Cardiac fibroblast (primary cell): ENCODE measurements around the gene TMEM108.

Experiments used
- DNase-seq, 2 donors: peaks; one replicate each; pipeline versions ENCODE4 v3.0.0 to v3.0.0-alpha.2; 2010; ENCODE audit warnings: low read depth in 2 of 2
- H3K4me3 ChIP-seq, 2 donors: replicated peaks in 1 of 2; 1 replicate in 1 of 2; 2 replicates in 1 of 2; pipeline ENCODE4 v1.5.1; 2011; ENCODE audit warnings: low read depth in 2 of 2, low read length in 2 of 2, mild to moderate bottlenecking in 2 of 2, moderate library complexity in 1 of 2
- TF ChIP-seq, protein P1 (sequence below): IDR thresholded peaks from one replicate; pipeline ENCODE4 v1.5.1; 2011; ENCODE audit warnings: low read depth, mild to moderate bottlenecking, low read length, inconsistent platforms

Gene TMEM108

DNA sequence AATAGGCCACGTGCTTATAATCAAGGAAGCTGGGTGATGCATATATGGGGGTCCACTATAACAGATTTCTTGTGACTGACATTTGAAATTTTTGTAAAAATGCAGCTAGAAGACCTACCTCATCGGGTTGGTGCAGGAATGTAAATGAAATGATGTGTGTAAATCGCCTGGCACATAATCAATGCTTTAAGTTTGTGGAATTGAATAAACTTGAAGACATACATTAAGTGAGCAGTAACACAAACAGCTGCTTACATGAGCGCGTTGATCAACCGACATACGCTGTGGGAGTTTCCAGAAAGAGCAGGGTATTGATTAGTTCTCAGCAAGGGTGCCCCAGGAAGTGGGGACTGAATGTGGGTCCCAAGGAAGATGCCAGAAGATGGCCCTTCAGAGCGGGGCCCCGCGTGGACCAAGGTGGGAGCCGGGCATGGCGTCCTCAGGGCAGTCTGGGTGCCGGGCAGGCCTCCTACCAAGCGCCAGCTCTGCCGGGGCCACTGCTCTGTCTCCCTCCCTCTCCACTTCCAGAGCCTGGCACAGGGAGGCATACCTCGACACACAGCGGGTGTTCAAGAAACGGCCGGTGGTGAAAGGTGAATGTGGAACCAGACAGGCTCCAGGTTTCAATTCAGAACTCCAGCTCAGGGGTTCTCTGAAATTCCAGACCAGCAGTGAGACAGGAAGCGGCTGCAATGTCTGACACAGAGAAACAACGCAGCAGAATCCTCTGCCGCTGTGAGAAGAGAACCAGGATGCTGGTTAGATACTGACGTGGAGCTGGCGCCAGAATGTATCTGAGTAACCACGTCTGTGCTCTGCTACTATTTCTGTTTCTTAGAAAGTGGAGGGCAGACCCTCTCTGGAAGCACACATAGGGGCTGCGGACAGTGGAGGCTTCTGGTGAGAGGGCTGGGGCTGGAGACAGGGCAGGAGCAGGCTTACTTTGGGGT, 374.3 kb downstream of the TMEM108 start:
- peak; percentile 61 to 73 for DNase-seq
- H3K4me3 ChIP-seq: peak overlapping the region; percentile 1 to 14

DNA sequence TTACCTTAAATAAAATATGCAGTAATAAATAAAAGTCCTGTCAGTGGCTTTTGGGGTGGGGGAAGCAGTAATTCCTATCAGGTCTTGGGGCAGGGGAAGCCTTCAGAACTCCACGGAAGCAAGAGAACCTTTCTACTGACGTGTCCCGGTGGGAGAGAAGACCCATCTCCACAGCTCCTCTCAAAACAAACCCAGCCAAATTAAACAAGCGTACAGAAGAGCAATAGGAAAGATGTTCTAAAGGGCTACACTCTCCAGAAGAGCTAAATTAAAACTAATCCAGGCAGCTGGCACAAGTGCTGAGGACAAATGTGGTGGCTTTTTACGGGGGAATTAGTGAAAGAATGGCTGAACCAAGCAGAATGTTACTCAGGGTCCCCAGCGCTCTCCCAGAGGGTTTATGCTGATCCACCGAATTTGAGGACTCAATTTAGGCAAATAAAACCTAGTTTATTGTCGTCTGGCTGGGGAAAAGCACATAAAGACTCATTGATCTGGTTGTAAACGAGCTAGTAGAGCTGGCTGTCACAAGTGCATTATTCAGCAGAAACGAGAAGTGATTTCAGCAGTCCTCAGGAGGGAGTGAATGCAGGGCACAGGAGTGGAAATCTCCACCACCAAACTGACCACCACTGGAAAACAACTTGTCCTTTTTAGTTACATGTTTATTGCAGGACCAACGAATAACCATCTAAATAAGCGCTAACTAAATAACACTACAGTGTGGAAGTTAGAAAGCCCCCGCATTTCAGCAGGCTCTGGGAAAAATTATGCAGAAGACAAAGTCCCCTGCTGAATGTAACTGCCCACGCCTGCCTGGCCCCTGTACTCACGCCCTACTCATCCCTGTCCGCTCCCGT, 375.2 kb downstream of the TMEM108 start:
- TF ChIP-seq, protein P1, sequence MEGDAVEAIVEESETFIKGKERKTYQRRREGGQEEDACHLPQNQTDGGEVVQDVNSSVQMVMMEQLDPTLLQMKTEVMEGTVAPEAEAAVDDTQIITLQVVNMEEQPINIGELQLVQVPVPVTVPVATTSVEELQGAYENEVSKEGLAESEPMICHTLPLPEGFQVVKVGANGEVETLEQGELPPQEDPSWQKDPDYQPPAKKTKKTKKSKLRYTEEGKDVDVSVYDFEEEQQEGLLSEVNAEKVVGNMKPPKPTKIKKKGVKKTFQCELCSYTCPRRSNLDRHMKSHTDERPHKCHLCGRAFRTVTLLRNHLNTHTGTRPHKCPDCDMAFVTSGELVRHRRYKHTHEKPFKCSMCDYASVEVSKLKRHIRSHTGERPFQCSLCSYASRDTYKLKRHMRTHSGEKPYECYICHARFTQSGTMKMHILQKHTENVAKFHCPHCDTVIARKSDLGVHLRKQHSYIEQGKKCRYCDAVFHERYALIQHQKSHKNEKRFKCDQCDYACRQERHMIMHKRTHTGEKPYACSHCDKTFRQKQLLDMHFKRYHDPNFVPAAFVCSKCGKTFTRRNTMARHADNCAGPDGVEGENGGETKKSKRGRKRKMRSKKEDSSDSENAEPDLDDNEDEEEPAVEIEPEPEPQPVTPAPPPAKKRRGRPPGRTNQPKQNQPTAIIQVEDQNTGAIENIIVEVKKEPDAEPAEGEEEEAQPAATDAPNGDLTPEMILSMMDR: no peak
- peak; percentile 47 to 54 for DNase-seq
- H3K4me3 ChIP-seq: peak overlapping the region in 1 of 2 donors; percentile 10

More for the DNA sequence above, 374.3 kb downstream of the TMEM108 start:
- TF ChIP-seq, protein P1: no peak

DNA sequence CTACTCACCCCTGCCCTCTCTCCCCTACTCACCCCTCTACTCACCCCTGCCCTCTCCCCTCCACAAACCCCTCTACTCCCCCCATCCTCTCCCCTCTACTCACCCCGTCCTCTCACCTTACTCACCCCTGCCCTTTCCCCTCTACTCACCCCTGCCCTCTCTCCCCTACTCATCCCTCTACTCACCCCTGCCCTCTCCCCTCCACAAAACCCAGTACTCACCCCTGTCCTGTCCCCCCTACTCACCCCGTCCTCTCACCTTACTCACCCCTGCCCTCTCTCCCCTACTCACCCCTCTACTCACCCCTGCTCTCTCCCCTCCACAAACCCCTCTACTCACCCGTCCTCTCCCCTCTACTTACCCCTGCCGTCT, 375.8 kb downstream of the TMEM108 start:
- no peak overlapping the region for H3K4me3 ChIP-seq
- TF ChIP-seq, protein P1: no peak
- no peak for DNase-seq

DNA sequence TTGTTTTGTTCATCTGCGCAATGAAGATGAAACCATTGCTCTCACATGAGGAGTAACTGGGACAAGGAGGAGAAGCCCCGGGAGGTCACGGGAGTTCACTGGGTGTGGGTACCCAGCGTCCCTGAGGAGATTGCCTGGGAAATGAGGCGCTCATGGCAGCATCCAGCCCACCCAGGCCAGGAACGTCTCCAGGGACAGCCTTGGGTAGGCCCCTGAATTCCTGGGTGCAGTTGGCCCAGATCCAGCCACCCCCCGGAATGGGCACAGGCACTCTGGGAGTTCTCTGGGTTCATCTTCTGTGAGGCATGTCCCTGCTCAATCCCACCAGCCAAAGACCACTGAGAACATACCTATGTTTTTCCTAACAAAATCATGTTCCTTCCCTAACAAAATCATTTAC, 380.2 kb downstream of the TMEM108 start:
- TF ChIP-seq, protein P1: no peak
- H3K4me3 ChIP-seq: no peak overlapping the region
- DNase-seq: no peak

DNA sequence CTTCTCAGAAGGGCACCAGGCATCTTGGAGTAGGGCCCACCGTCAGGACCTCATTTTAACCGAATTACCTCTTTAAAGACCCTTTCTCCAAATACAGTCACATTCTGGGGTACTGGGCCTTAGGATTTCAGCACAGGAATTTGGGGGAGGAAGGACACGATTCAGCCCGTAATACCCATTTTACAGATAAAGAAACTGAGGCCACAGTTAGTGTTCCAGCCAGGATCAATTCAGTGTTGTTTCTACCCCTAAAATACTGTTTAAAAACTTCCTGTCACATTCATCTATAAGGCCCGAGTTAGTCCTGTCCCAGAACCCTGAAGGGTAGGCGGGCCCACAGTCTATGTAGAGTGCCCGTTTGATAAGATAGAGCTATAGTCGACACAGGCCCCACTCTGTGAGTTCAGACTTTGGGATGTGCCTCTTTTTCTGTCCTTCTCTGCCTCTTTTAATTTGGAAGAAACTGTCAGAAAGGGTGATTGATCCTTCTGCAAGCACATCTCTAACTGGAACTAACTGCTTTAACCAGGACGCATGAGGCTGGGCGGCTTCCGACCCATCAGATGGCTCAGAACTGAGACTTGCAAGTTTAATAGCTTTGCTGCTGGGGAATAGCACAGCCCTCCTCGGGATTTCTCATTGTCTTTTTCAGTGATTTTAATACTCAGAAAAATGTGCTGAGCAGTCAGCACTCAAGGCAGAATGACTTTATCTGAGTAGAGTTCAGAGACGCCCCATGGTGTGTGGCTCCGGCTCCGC, 381.1 kb downstream of the TMEM108 start:
- DNase-seq: no peak
- H3K4me3 ChIP-seq: no peak overlapping the region
- TF ChIP-seq, protein P1: no peak

DNA sequence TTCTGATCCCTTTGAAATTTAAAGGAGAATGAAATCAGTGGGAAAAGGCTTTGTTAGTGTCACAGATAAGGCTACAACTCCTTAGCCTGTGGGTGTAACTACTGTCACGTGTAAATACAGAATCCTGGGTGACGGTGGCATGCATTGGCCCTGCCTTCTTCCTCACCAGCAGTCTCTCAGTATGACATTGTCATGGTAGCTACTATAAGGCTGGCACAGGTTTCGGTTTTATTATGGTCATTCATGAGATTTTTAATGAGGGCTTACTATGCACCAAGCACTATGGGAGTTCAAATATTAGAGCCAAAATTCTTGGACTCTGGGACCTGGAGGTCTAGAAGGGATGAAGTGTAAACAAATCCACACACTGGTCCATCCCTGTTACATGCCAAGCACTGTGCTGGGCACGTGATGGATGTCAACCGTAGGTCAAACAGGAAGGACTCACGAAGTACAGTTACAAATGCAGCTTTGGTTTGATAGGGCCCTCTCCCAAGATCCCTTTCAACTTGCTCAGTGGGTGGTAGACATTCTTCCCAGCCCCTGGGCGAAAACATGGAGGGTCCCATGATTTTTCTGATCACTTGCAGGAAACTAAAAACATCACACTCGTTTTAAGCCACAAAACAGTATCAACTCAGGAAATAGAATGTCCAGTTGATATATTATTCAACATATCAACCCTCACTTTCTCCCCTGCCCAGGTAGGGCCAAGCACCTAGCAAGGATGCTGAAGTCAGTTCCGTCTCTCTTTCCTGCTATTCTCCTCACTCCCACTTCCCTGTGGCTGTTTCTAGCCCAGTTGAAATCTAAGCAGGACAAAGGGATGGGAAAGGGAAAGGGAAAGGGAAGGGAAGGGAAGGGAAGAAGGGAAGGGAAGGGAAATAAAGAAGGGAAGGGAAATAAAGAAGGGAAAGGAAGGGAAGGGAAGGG, 387.0 kb downstream of the TMEM108 start:
- no peak for DNase-seq
- H3K4me3 ChIP-seq: no peak overlapping the region
- TF ChIP-seq, protein P1: no peak
